ENCODE results near the gene TBC1D22B.

TBC1D22B gene

DNA sequence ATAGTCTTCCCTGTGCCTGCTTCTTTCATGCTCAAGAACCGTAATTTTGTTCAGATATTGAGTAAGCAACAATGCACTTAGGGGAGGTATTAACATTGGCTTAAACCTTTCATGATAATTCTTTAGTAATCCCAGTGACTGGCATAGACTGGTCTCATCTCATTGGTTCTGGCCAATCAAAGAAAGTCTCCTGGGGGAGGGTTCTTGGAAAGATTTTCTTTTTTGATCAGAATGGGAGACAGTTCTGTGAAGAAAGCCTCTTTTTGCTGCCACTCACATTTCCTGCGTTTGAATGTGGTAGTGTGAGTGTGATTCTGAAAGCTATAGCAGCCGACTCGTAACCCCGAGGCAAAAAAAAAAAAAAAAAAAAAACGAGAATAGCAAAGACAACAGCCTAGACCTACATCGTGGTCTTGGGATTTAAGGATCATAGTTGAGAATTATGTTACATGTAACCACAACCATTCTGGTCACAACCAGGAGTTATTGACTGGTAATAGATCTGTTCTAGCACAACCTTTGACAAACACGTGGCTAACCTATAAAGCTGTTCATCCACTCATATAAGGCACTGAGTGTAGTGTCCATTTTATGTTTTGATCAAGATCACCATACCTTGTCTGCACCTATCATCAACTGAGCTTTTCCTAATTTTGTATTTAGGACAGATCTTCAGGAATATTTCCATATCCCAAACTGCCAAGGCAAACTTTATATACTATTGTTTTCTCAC lies 15.4 kb downstream of the TBC1D22B start:
- TF ChIP-seq, protein P1, sequence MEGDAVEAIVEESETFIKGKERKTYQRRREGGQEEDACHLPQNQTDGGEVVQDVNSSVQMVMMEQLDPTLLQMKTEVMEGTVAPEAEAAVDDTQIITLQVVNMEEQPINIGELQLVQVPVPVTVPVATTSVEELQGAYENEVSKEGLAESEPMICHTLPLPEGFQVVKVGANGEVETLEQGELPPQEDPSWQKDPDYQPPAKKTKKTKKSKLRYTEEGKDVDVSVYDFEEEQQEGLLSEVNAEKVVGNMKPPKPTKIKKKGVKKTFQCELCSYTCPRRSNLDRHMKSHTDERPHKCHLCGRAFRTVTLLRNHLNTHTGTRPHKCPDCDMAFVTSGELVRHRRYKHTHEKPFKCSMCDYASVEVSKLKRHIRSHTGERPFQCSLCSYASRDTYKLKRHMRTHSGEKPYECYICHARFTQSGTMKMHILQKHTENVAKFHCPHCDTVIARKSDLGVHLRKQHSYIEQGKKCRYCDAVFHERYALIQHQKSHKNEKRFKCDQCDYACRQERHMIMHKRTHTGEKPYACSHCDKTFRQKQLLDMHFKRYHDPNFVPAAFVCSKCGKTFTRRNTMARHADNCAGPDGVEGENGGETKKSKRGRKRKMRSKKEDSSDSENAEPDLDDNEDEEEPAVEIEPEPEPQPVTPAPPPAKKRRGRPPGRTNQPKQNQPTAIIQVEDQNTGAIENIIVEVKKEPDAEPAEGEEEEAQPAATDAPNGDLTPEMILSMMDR (IDR thresholded peaks at IDR 0.05; ENCODE audit: low read depth, low read length), result no peak
- no peak for DNase-seq (ENCODE audit: extremely low read depth, low read depth)

DNA sequence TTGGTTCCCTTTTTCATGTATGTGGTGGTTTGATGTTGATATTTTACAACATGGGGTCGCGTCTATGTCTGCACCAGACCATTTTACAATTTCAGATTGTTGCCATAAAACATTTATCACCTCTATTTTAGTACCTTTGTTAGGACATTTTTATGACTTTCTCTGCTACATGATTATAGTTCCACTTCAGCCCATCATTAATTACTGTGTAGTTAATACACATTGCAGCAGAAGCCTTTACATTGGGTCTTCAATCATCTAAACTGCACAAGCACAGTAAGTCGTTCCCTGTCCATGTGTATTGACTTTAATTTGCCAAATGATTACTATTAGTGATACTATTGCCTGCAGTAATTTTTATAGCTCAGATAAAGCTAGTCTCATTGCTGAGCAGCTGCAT lies 16.1 kb downstream of the TBC1D22B start:
- DNase-seq (ENCODE audit: extremely low read depth, low read depth), result no peak

DNA sequence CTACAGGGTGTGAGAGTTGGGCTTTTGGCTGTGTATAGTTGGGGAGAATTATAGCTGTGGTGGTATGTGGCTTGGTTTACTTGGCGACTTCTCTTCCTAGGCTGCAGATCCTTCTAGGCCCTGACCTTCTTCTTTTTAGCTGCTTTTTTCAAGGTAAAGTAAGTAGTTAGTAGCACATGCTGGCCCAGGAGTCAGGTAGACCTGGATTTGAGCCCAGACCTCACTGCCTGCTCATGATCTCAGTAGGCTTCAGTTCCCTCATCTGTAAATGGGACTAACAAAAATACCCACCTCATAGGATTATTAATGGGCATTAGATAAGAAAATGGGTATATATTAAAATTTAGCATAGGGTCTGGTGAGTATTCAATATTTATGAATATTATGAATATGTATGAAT lies 17.8 kb downstream of the TBC1D22B start:
- TF ChIP-seq, protein P1 (IDR thresholded peaks at IDR 0.05; ENCODE audit: low read depth, low read length), result no peak
- DNase-seq (ENCODE audit: extremely low read depth, low read depth), result no peak

More for the DNA sequence above, 16.1 kb downstream of the TBC1D22B start:
- TF ChIP-seq, protein P1 (IDR thresholded peaks at IDR 0.05; ENCODE audit: low read depth, low read length), result no peak

DNA sequence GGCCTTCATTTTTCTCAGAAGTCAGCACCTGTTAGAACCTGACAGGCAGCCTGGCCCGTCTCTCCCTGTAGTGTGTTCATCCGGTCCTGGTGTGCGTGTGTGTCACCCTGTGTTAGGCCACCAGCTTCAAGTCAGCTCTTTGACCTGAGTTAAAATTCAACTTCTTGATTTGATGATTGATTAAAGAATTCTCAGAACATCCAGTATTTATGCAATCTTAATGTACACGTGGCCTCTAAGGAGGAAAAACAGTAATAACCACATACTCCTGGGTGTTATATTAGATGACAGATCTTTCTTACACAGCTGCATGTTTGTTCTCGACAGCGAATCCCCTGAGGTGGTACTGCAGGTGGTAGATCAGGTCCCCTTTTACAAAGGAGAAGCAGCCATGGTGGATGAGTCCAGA lies 19.4 kb downstream of the TBC1D22B start:
- TF ChIP-seq, protein P1 (IDR thresholded peaks at IDR 0.05; ENCODE audit: low read depth, low read length), result no peak
- DNase-seq (ENCODE audit: extremely low read depth, low read depth), result no peak

DNA sequence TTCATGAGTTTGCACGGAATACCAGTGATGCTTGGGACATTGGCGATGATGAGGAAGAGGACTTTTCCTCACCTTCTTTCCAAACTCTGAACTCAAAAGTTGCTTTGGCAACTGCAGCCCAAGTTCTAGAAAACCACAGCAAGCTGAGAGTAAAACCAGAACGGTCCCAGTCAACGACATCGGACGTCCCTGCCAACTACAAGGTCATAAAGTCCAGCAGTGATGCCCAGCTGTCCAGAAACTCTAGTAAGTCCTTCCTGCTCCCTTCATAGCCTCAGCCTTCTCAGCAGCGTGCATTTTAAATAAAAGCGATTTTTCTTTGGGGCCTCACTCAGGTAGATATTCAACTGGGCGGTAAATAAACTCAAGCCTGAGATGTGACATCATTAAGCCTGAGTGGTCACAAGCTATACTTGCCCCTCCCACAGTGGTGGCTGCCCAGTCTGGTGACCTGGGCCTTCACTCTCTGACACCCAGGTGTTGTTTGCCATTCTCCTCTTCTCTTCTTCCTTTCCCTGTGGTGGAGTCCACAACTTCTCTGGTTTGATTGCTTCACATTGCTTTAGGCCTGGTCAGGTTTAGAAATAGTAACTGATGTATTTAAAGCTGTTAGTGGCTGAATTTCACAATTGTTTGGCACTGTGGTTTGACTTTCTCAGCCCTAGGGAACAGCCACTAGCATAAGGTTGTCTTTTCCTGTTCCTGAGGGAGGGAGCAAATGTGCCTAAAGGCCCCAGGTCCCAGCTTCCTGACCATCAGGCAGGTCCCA lies 22.0 kb downstream of the TBC1D22B start:
- TF ChIP-seq, protein P1 (IDR thresholded peaks at IDR 0.05; ENCODE audit: low read depth, low read length), result no peak
- DNase-seq (ENCODE audit: extremely low read depth, low read depth), result peak; percentile 23

DNA sequence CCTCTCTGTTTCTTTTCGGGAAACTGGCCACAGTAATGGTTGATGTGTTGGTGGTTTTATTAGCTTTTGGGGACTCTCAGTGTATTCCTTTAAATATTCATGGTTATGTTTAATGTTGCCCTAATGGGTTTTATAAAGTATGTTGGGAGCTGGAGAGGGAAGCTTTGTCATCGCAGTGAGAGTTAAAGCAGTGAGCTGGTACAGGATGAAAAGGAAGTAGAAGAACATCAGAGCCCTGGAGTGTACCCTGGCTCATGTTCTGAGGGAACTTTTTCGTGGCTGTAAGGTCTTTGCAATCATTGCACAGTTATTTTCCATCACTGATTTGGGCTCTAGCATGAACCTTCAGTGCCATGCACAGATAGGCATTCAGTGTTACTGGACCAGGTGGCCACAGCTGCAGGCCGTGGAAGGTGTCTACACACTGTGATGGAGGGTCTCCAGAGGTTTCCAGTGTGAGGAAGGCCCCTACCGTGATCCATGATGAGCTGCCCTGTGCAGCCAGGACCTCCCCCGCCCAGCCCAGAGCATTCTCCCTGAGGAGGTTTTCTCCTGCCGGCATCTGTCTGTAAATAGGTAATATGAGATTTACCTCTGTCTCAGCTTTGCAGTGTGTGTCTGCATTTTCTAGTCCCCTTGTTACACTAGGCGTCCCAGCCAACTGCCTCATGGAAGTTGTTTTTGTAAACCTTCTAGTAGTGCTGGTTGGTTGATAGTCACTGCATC lies 22.8 kb downstream of the TBC1D22B start:
- TF ChIP-seq, protein P1 (IDR thresholded peaks at IDR 0.05; ENCODE audit: low read depth, low read length), result no peak
- DNase-seq (ENCODE audit: extremely low read depth, low read depth), result no peak

Measured in AG09319 (cell line).